HG02798 (cell line): Measurements from ENCODE around the gene COMTD1.

Source experiments
- ATAC-seq: cut with Tn5 transposase; IDR thresholded peaks from one replicate; pipeline ENCODE4 v1.9.1; 2021; ENCODE audit warnings: mild to moderate bottlenecking; ENCODE audit not compliant: unreplicated experiment, poor library complexity

COMTD1 gene

GRCh38 chr10:75246506-75246905 is 10.7 kb upstream of the COMTD1 start:
- no peak for ATAC-seq

- no peak for ATAC-seq
Measured at GRCh38 chr10:75245354-75246250, 9.8 kb upstream of the COMTD1 start.

DNA sequence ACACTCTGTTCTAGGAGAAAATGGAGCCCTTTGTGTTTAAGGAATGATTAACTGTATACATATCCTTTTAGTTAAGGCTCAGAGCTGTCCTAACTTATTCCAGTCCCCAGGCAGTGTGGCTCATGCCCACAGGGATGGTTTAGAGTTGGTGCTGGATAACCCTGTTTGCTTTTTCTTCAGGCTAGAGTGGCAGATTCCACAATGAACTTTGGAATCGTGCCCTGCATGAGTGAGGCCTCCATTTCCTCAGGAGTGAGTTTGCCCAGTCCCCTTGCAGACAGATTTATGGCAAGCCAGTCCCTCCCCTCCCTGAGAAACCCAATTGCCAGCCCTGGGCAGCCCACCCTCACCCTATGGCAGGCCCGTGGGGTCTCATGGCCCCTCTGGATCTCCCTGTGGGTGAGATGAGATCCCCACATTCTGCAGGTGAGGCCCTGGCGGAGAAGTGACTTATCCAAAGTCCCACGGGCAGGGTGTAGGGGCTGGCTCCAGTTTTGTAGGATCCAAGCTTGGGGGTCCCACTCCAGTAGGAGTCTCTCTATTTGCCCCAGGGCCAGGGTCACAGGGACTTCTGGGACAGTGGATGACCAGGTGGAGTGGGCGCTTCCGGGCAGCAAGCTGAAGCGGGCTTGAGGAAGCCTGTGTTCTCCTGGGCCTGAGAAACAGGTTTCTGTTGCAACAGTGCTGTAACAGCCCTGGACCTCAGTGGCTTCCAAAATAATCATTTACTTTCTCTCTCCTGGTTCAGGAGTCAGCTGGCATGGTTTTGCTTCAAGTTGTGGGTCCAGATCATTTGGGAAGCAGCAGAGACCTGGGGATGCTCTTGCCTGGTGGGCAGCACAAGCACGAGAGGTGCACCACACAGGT is 9.0 kb upstream of the COMTD1 start:
- no peak for ATAC-seq

DNA sequence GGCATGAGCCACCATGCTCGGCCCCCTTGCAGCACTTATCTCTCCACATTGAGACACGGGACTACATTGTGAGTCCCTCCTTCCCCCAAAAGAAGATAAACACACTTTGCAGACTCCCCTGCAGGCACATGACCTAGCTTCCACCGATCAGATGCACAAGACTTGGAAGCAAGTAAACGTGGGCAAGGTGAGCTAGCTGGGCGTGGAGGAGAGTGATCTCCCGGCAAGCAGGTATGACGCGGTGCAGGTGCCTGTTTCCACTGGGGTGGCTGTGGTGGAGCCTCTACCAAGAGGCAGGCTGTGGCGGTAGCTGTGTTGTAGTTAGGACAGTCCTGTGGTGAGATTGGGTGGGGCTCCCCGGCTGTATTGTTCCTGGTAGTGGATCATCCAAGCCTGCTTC is 7.7 kb upstream of the COMTD1 start:
- ATAC-seq: no peak

DNA sequence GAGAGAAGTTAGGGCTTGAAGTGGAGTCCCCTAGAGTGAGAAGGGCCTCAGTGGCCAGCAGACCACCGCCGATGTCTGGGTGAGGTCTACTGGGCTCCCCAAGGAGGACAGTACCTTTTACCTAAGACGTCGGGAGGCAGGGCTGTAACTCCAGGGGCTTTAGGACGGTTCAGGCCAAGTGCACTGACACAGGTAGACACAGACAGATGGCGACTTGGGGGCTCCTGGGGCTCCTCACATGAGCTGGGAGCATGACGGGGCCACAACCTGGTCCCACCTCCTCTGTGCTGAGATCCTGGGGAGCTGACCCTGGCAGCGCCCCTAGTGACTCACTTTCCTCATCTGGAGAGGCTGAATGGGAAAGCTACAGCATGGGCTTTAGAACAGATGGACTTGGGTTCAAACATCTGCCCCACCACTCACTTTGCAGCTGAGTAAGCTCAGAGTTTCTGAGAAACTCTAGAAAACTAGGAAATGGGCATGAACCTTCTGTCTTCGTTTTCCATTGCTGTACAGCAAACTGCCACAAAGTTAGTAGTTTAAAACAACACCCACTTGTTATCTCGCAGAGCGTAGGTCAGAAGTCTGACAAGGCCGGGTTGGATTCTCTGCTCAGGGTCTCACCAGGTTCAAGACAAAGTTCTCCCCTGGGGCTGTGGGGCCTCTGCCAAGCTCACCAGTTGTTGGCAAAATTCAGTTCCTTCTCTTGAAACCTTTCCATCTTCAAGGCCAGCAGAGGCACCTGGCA is 4.7 kb upstream of the COMTD1 start:
- no peak for ATAC-seq

DNA sequence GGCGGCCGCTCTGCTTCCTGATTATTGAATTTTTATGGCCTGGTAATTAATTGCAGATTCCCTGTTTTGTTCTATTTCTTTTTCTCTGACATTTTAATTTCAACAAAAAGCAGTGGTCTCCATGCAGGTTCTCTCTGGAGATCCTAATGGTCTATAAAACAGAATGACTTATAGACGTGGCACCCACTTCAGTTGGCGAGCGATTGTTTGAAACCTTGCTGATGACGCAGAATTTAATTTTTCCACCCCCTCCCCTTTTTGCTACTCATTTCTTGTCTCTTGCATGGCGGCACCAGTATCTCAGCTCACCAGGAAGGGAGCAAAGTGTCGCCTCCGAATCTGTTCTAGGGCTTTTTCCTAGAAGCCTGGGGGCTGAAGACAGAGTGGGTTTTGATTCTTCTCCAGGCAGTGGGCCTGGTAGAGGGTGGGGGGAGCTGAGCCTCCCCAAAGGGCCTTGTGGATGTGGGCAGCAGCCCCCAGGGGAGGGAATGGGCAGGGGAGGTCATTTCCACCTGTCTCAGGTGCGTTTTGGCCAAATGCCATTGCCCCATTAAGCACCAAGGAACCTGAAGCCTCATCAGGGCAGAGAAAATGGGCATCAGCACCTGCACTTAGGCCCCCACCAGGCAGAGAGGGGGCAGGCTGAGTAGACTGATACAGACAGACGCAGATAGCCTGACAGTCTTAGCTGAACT is 3.5 kb upstream of the COMTD1 start:
- no peak for ATAC-seq

DNA sequence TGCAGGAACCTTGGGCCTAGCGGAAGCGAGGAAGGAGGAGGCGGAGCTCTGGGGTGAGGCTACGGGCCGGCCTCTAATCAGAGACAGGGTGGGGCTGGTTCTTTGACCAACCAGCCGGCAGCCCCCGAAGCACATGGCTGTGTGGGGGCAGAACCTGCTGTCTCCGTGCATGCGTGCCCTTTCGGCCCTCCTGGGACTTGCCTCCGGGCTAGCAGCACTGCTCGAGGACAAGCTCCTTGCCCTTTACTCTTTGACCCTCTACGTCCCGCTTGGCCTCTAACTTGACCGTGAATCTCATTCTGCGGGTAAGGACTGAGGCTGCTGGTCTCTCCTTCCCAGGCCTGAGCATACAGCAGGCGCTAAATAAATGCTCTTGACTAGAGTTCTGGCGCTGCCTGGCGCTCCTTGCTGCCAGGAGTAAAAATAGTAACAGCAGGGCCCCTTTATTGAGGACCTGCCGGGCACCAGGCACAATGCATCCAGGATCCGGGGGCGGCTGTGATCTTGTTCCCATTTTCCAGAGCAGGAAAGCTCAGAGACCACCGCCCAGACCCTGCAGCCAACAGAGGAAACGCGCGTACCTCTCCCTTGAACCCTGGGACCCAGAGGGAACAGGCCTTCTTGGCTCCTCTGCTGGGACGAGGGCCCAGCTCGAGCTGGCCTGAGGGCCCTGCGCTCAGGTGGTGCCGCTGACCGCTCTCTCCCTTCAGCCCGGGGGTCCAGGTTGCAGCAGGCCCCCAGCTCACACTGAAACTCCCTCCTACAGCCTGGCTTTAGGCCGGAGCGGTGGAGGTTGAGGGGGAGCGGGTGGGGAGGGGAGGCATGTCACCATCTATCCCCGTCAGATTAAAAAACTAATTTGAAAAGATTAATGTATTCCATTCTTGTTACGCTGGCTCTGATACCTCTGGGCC is 2.7 kb upstream of the COMTD1 start:
- no peak for ATAC-seq

DNA sequence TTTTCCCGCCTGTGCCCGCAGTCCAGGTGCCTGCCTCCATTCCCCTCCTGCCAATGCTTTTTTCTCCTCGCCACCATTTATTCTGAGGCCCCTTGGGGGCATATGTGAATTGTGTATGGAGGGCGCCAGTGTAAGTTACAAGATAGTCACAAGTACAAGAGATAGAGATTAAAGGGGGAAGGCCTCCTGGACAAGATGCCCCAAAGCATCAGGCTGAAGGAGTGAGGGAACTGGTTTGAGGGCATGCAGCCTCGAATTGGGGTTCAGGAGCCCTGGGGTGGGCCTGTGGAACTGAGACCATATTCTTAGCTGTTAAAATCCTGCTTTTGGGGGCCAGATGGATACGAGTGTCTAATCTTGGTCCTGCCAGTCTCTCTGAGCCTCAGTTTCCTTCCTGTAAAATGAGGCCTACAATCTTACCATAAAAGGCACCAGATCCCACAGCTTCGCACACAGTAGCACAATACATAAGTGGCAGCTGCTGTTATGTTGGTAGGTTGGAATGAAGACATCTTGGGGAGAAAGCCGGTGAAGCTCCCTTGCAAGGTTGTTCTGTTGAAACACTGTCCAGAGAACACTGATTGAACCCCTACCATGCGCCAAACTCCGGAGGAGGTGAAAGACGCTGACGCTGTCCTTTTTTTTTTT is 545 bp upstream of the COMTD1 start:
- ATAC-seq: no peak

DNA sequence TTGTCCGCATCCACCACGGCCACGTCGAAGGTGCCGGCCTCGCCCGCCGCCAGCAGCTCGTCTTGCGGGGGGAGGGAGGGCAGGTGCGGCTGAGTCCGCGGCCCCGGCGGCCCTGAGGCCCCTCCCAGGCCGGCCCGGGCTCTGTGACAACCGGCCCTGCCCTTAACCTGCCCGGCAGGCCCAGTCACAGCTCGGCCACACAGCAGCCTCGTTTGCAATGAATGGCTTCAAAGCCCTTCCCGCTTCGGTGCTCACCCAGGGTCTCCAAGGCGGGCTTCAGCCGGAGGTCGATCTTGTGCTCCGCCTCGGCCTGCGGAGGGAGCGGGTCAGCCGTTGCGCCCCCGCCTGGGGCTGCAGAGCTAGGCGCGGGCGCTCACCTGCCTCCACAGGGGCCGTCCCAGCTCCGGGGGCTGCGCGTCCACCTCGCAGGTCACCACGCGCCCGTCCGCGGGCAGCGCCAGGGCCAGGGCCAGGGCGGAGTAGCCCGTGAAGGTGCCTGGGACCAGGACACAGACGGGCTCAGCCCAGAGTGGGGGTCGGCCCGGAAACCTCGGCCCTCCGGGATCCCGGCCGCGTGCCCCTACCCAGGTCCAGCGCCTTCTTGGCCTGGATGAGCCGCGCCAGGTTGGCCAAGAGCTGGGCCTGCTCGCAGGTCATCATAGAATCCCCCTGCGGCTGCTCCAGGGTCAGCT is 928 bp downstream of the COMTD1 start:
- peak; percentile 1 for ATAC-seq

GRCh38 chr10:75234017-75234682 is 1.6 kb downstream of the COMTD1 start:
- peak; percentile 63 for ATAC-seq

- no peak for ATAC-seq
Measured at GRCh38 chr10:75233444-75234016, 2.2 kb downstream of the COMTD1 start.

DNA sequence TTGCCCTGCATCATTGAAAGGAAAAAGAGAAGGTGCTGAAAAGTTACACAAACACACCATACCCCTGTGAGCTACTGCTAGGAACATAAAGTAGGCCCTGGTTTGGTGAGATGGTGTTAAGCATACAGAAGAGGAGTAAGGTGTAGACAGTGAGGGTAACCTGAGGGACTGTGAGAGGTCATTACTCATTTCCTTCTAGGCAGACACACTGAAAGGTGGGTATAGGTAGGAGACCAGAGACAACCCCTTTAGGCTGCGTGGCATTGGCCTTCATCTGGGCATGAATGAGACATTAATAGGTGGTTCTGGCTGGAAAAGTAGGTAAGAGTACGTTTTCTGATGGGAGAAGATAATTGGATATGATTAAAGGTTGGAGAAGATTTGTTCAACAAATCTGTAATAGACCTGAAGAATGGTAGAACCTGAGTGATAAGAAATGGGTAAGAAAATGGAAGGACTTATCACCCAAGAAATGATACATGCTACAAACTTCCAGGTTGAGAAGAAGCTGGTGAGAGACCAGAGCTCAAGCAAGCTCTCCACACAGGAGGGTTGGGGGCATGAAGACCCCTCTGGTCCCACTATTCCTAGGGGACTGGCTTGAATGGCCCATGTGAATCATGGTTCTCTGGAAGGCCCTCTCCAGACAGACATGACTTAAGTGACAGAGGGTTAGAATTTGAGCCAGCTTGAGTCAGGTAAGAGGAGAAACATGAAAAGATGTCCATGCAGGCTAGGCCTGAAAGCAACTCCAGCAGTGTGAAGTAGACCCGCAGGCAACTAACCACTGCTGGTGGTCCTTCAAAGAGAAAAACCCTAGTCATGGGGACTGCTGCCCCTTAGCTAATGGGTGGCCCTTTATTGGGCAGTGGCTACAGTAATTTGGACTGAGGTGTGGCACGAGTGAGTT is 3.8 kb downstream of the COMTD1 start:
- no peak for ATAC-seq

DNA sequence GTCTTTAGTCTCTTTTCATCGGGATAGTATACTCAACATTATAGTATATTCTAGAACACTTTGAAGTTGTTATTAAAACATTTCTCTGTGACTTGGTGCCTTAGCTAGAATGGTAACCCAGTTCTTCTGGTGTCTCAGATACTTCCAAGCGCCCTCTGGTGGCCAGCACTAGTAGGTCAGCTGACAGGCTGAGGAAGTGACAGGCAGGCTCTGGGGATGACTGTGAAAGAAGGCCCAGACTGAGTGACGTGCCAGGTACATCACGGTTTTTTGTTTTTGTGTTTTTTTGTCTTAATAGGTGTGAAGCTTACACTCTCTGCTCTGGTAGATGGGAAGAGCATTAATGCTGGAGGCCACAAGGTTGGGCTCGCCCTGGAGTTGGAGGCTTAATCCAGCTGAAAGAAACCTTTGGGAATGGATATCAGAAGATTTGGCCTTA is 5.1 kb downstream of the COMTD1 start:
- peak; percentile 40 for ATAC-seq

GRCh38 chr10:75229971-75230370 is 5.8 kb downstream of the COMTD1 start:
- no peak for ATAC-seq

- no peak for ATAC-seq
Measured at GRCh38 chr10:75228834-75229233, 6.9 kb downstream of the COMTD1 start.

DNA sequence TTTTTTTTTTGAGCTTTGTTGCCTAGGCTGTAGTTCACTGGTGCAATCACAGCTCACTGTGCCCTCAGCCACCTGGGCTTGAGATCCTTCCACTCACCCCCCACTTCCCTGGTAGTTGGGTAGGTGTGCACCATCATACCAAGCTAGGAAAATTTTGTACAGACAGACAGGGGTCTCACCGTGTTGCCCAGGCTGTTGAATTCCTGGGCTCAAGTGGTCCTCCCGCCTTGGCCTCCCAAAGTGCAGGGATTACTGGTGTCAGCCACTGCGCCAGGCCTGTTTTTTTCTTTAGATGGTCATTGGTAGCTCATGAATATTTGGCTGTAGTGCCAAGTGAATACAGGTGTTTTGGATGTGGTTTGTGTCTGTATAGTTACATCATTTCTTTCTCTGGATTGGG is 7.5 kb downstream of the COMTD1 start:
- ATAC-seq: no peak
